ENCODE measurements around the gene CHST7. TPM values are rescaled to one million over a fixed set of nuclear protein-coding genes. Genes with fewer than 3 reads are reported as not detected.

CHST7 gene
- total RNA-seq, 1 experiment from 2014 or later: 7.7 TPM

DNA sequence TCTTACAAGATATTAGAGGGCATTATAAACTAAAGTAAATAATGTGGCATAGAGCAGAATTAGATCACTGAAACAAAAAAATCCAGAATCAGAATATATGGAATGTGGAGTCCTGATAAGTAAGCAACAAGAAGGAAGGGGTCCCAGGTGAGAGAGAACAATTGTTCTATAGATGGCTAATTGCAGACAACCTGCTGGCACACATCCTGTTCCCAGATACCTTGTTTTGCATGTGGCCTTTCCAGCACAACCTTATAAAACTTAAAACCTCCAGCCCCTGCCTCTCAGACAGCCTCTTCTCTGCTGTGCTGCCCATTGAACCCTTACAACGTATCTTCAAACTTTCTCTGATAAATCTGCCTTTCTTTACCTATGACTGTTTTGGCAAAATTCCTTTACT is 23.7 kb upstream of the CHST7 start:
- no peak overlapping the region for H3K4me3 ChIP-seq (replicated peaks in 1 of 2; ENCODE audit: low read depth in 1 of 2, low read length in 2 of 2)
- peaks cover 47% of the 10 kb centered on the region for H3K79me2 ChIP-seq (ENCODE audit: insufficient read depth, low read length)
- peaks cover 18 to 46% of the 10 kb centered on the region in 2 experiments; a peak in 3 of 4 replicates for H3K4me1 ChIP-seq (ENCODE audit: control insufficient read depth in 1 of 2, insufficient read depth in 2 of 2, low read length in 2 of 2)
- POLR2A ChIA-PET: no interaction called here
- no peak overlapping the region for H3K27ac ChIP-seq (ENCODE audit: low read depth, low read length)
- H3K4me2 ChIP-seq (ENCODE audit: low read length): peak overlapping the region; percentile 14; the same call in 1 of the 2 replicates
- DNase-seq (ENCODE audit: low read depth, low spot score): no peak
- no TSS peak for BruUV-seq (replicated peaks)
- no peaks in the 10 kb centered on the region for H3K27me3 ChIP-seq (ENCODE audit: insufficient read depth, low read length)
- no peak overlapping the region for H3K9ac ChIP-seq (ENCODE audit: low read length)
- CTCF ChIA-PET: no interaction called here
- H3K9me3 ChIP-seq (ENCODE audit: control insufficient read depth in 1 of 2, insufficient read depth in 1 of 2, low read depth in 1 of 2, low read length in 2 of 2): no peaks in the 10 kb centered on the region
- ATAC-seq: no peak
- H2AFZ ChIP-seq (ENCODE audit: low read depth, low read length, poor library complexity, severe bottlenecking): no peak overlapping the region
- no peaks in the 10 kb centered on the region for H4K20me1 ChIP-seq (ENCODE audit: insufficient read depth)
- H3K9me2 ChIP-seq (ENCODE audit: insufficient read depth): no peaks in the 10 kb centered on the region
- RAD21 ChIA-PET (ENCODE audit: low non-redundant PET in 1 of 2, low total read pairs in 2 of 2, uncharacterized antibody in 2 of 2, unreplicated experiment in 2 of 2): no interaction called here
- TF ChIP-seq ELF1 (IDR thresholded peaks at IDR 0.05; ENCODE audit: borderline replicate concordance, low read depth) (no peak), JUND (IDR thresholded peaks at IDR 0.05) (no peak), SIN3A (IDR thresholded peaks at IDR 0.05; ENCODE audit: low read depth) (no peak), YY1 (IDR thresholded peaks at IDR 0.05; ENCODE audit: extremely low read depth, insufficient replicate concordance, low read depth, low read length) (no peak), POLR2A (IDR thresholded peaks at IDR 0.05; ENCODE audit: borderline replicate concordance, extremely low read depth, insufficient read depth, insufficient read length) (no peak), ZNF274 (IDR thresholded peaks at IDR 0.05; ENCODE audit: low read depth, low read length) (no peak), FOSL1 (IDR thresholded peaks at IDR 0.05; ENCODE audit: low read depth) (no peak), EZH2phosphoT487 (IDR thresholded peaks at IDR 0.05; ENCODE audit: borderline replicate concordance) (no peak)
- TF ChIP-seq, protein P1, sequence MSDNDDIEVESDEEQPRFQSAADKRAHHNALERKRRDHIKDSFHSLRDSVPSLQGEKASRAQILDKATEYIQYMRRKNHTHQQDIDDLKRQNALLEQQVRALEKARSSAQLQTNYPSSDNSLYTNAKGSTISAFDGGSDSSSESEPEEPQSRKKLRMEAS (IDR thresholded peaks at IDR 0.05): no peak
- TF ChIP-seq, protein P2, sequence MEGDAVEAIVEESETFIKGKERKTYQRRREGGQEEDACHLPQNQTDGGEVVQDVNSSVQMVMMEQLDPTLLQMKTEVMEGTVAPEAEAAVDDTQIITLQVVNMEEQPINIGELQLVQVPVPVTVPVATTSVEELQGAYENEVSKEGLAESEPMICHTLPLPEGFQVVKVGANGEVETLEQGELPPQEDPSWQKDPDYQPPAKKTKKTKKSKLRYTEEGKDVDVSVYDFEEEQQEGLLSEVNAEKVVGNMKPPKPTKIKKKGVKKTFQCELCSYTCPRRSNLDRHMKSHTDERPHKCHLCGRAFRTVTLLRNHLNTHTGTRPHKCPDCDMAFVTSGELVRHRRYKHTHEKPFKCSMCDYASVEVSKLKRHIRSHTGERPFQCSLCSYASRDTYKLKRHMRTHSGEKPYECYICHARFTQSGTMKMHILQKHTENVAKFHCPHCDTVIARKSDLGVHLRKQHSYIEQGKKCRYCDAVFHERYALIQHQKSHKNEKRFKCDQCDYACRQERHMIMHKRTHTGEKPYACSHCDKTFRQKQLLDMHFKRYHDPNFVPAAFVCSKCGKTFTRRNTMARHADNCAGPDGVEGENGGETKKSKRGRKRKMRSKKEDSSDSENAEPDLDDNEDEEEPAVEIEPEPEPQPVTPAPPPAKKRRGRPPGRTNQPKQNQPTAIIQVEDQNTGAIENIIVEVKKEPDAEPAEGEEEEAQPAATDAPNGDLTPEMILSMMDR (IDR thresholded peaks at IDR 0.05 in 2 of 3, conservative IDR thresholded peaks at IDR 0.05 in 1 of 3; ENCODE audit: borderline replicate concordance in 1 of 3, insufficient read depth in 1 of 3, low read depth in 2 of 3, low read length in 2 of 3): no peak
- TF ChIP-seq, protein P3, sequence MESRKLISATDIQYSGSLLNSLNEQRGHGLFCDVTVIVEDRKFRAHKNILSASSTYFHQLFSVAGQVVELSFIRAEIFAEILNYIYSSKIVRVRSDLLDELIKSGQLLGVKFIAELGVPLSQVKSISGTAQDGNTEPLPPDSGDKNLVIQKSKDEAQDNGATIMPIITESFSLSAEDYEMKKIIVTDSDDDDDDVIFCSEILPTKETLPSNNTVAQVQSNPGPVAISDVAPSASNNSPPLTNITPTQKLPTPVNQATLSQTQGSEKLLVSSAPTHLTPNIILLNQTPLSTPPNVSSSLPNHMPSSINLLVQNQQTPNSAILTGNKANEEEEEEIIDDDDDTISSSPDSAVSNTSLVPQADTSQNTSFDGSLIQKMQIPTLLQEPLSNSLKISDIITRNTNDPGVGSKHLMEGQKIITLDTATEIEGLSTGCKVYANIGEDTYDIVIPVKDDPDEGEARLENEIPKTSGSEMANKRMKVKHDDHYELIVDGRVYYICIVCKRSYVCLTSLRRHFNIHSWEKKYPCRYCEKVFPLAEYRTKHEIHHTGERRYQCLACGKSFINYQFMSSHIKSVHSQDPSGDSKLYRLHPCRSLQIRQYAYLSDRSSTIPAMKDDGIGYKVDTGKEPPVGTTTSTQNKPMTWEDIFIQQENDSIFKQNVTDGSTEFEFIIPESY (IDR thresholded peaks at IDR 0.05; ENCODE audit: extremely low read depth, insufficient replicate concordance, low read length): no peak
- TF ChIP-seq, protein P4, sequence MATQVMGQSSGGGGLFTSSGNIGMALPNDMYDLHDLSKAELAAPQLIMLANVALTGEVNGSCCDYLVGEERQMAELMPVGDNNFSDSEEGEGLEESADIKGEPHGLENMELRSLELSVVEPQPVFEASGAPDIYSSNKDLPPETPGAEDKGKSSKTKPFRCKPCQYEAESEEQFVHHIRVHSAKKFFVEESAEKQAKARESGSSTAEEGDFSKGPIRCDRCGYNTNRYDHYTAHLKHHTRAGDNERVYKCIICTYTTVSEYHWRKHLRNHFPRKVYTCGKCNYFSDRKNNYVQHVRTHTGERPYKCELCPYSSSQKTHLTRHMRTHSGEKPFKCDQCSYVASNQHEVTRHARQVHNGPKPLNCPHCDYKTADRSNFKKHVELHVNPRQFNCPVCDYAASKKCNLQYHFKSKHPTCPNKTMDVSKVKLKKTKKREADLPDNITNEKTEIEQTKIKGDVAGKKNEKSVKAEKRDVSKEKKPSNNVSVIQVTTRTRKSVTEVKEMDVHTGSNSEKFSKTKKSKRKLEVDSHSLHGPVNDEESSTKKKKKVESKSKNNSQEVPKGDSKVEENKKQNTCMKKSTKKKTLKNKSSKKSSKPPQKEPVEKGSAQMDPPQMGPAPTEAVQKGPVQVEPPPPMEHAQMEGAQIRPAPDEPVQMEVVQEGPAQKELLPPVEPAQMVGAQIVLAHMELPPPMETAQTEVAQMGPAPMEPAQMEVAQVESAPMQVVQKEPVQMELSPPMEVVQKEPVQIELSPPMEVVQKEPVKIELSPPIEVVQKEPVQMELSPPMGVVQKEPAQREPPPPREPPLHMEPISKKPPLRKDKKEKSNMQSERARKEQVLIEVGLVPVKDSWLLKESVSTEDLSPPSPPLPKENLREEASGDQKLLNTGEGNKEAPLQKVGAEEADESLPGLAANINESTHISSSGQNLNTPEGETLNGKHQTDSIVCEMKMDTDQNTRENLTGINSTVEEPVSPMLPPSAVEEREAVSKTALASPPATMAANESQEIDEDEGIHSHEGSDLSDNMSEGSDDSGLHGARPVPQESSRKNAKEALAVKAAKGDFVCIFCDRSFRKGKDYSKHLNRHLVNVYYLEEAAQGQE (IDR thresholded peaks at IDR 0.05; ENCODE audit: low read depth): no peak
- peaks cover 0 to 5% of the 10 kb centered on the region in 2 experiments; a peak in 1 of 4 replicates for H3K36me3 ChIP-seq (ENCODE audit: control insufficient read depth in 1 of 2, insufficient read depth in 2 of 2, low read length in 2 of 2)
- intact Hi-C loops (cut with micrococcal nuclease): no loop called here

All from HCT116 (cell line).